AML-193 (cell line): ENCODE results near the gene SLC30A3.
"Not testable (repeated sequence)": the region's sequence is repeated elsewhere in the genome, so short reads cannot be mapped to it uniquely, and the experiment has no call there.

Experiments
- DNase-seq, 2 experiments: peaks; one replicate each; lab custom pipeline; 2025; lab: John Stamatoyannopoulos, UW

SLC30A3 gene

GRCh38 chr2:27284996-27285395 is 22.1 kb upstream of the SLC30A3 start:
- DNase-seq: no peak

GRCh38 chr2:27282892-27283291 is 20.0 kb upstream of the SLC30A3 start:
- DNase-seq: no peak

GRCh38 chr2:27281855-27282559 is 19.2 kb upstream of the SLC30A3 start, which contains the start of gene TRIM54:
Gene TRIM54, plus strand, starts transcription at chr2:27282429. Its CDS starts 303 bp downstream, at chr2:27282732.
- DNase-seq: no peak

GRCh38 chr2:27281442-27281841 is 18.6 kb upstream of the SLC30A3 start:
- DNase-seq: no peak

GRCh38 chr2:27280826-27281225 is 18.0 kb upstream of the SLC30A3 start:
- DNase-seq: no peak

GRCh38 chr2:27278010-27278409 is 15.2 kb upstream of the SLC30A3 start:
- no peak for DNase-seq

GRCh38 chr2:27275211-27276150 is 12.6 kb upstream of the SLC30A3 start, which contains the start of gene DNAJC5G:
Gene DNAJC5G, plus strand, starts transcription at chr2:27275433. Its CDS starts 1,296 bp downstream, at chr2:27276729.
- DNase-seq: no peak

- not testable (repeated sequence) for DNase-seq
Measured at GRCh38 chr2:27272537-27273522, 10.0 kb upstream of the SLC30A3 start.

- DNase-seq: no peak
Measured at GRCh38 chr2:27271631-27272340, 8.9 kb upstream of the SLC30A3 start.

- DNase-seq: no peak
Measured at GRCh38 chr2:27270670-27271069, 7.8 kb upstream of the SLC30A3 start.

GRCh38 chr2:27270131-27270530 is 7.3 kb upstream of the SLC30A3 start:
- DNase-seq: no peak

- DNase-seq: not testable (repeated sequence)
Measured at GRCh38 chr2:27268296-27268695, 5.4 kb upstream of the SLC30A3 start.

- no peak for DNase-seq
Measured at GRCh38 chr2:27265536-27265870, 2.7 kb upstream of the SLC30A3 start.

GRCh38 chr2:27264753-27265535 is 2.1 kb upstream of the SLC30A3 start:
- DNase-seq: no peak

GRCh38 chr2:27264253-27264752 is 1.5 kb upstream of the SLC30A3 start:
- no peak for DNase-seq

GRCh38 chr2:27263287-27264252 is 723 bp upstream of the SLC30A3 start:
- DNase-seq: no peak

GRCh38 chr2:27261926-27262298 is 935 bp downstream of the SLC30A3 start:
- no peak for DNase-seq

GRCh38 chr2:27261241-27261925 is 1.5 kb downstream of the SLC30A3 start:
- DNase-seq: no peak
